Measurements from ENCODE around the gene BRINP2.

Gene BRINP2

GRCh38 chr1:177171536-177172123, 872 bp downstream of the BRINP2 start:
- TF ChIP-seq RAD21 (IDR thresholded peaks at IDR 0.05; ENCODE audit: low read depth) (no peak), REST (IDR thresholded peaks at IDR 0.05; ENCODE audit: low read depth) (no peak), NFIC (IDR thresholded peaks at IDR 0.05) (no peak), TCF12 (IDR thresholded peaks at IDR 0.05; ENCODE audit: low read depth) (no peak), MAX (IDR thresholded peaks at IDR 0.05) (no peak), CEBPB (IDR thresholded peaks at IDR 0.05) (no peak), YY1 (IDR thresholded peaks at IDR 0.05; ENCODE audit: low read depth) (no peak), ZBTB7A (IDR thresholded peaks at IDR 0.05; ENCODE audit: low read depth) (no peak), TEAD4 (IDR thresholded peaks at IDR 0.05) (no peak)

- TF ChIP-seq REST (IDR thresholded peaks at IDR 0.05; ENCODE audit: low read depth) (no peak), RAD21 (IDR thresholded peaks at IDR 0.05; ENCODE audit: low read depth) (no peak), ZBTB7A (IDR thresholded peaks at IDR 0.05; ENCODE audit: low read depth) (no peak), FOXM1 (IDR thresholded peaks at IDR 0.05; ENCODE audit: borderline replicate concordance, low read depth) (no peak), MAX (IDR thresholded peaks at IDR 0.05) (no peak), TEAD4 (IDR thresholded peaks at IDR 0.05) (no peak), CREB1 (IDR thresholded peaks at IDR 0.05; ENCODE audit: low read depth) (no peak), NFIC (IDR thresholded peaks at IDR 0.05) (no peak), EP300 (IDR thresholded peaks at IDR 0.05; ENCODE audit: borderline replicate concordance) (no peak), YY1 (IDR thresholded peaks at IDR 0.05; ENCODE audit: low read depth) (no peak), TAF1 (IDR thresholded peaks at IDR 0.05; ENCODE audit: low read depth) (no peak), CEBPB (IDR thresholded peaks at IDR 0.05) (no peak), TCF12 (IDR thresholded peaks at IDR 0.05; ENCODE audit: low read depth) (no peak)
Measured at GRCh38 chr1:177172272-177172671, 1.5 kb downstream of the BRINP2 start.

- no peak for TF ChIP-seq NFIC (IDR thresholded peaks at IDR 0.05)
- TF ChIP-seq MAX (IDR thresholded peaks at IDR 0.05), result no peak
- TF ChIP-seq RAD21 (IDR thresholded peaks at IDR 0.05; ENCODE audit: low read depth), result no peak
- no peak for TF ChIP-seq TCF12 (IDR thresholded peaks at IDR 0.05; ENCODE audit: low read depth)
- TF ChIP-seq USF1 (IDR thresholded peaks at IDR 0.05), result no peak
- no peak for TF ChIP-seq YY1 (IDR thresholded peaks at IDR 0.05; ENCODE audit: low read depth)
- TF ChIP-seq CREB1 (IDR thresholded peaks at IDR 0.05; ENCODE audit: low read depth), result no peak
- no peak for TF ChIP-seq EGR1 (IDR thresholded peaks at IDR 0.05)
- TF ChIP-seq EP300 (IDR thresholded peaks at IDR 0.05; ENCODE audit: borderline replicate concordance), result no peak
- TF ChIP-seq CEBPB (IDR thresholded peaks at IDR 0.05), result no peak
Measured at GRCh38 chr1:177172866-177173265, 2.1 kb downstream of the BRINP2 start.

- TF ChIP-seq MAX (IDR thresholded peaks at IDR 0.05) (no peak), RAD21 (IDR thresholded peaks at IDR 0.05; ENCODE audit: low read depth) (no peak), TCF12 (IDR thresholded peaks at IDR 0.05; ENCODE audit: low read depth) (no peak), NFIC (IDR thresholded peaks at IDR 0.05) (no peak), CREB1 (IDR thresholded peaks at IDR 0.05; ENCODE audit: low read depth) (no peak), REST (IDR thresholded peaks at IDR 0.05; ENCODE audit: low read depth) (no peak), TAF1 (IDR thresholded peaks at IDR 0.05; ENCODE audit: low read depth) (no peak), TEAD4 (IDR thresholded peaks at IDR 0.05) (no peak), ZBTB7A (IDR thresholded peaks at IDR 0.05; ENCODE audit: low read depth) (no peak), EGR1 (IDR thresholded peaks at IDR 0.05) (no peak), USF1 (IDR thresholded peaks at IDR 0.05) (no peak)
Measured at GRCh38 chr1:177173976-177174375, 3.2 kb downstream of the BRINP2 start.
